Chondrocyte (in vitro differentiated cells): Measurements from ENCODE around the gene MON2. TPM values are rescaled to one million over a fixed set of nuclear protein-coding genes. Genes with fewer than 3 reads are reported as not detected.

Experiments
- DNase-seq: peaks from one replicate; pipeline ENCODE4 v3.0.0; 2021; ENCODE audit warnings: mixed read lengths, low spot score
- H3K27ac Mint-ChIP-seq: one replicate; pipeline ENCODE4 v1.8.0; 2021; ENCODE audit warnings: mild to moderate bottlenecking, moderate library complexity, mixed read lengths; ENCODE audit not compliant: unreplicated experiment
- H3K27me3 Mint-ChIP-seq: 2 replicates; pipeline ENCODE4 v1.8.0; 2021; ENCODE audit warnings: low read depth, mixed read lengths
- H3K36me3 Mint-ChIP-seq: 2 replicates; pipeline ENCODE4 v1.8.0; 2021; ENCODE audit warnings: low read depth, mixed read lengths
- H3K4me1 Mint-ChIP-seq: 2 replicates; pipeline ENCODE4 v1.8.0; 2021; ENCODE audit warnings: low read depth, mild to moderate bottlenecking, mixed read lengths
- H3K4me3 Mint-ChIP-seq: one replicate; pipeline ENCODE4 v1.8.0; 2021; ENCODE audit warnings: mild to moderate bottlenecking, moderate library complexity, mixed read lengths; ENCODE audit not compliant: unreplicated experiment
- H3K9me3 Mint-ChIP-seq: 2 replicates; pipeline ENCODE4 v1.8.0; 2021; ENCODE audit warnings: low read depth, mixed read lengths
- CTCF ChIP-seq: fragments of 200-600 bp; sonication (generic); IDR thresholded peaks from 2 replicates; pipeline ENCODE4 v1.5.0; 2021; ENCODE audit warnings: antibody characterized with exemption, mild to moderate bottlenecking, moderate library complexity
- total RNA-seq: library from RNA; stranded (reverse); gene quantifications from 3 replicates; pipeline ENCODE4 v1.2.1, GENCODE V29; 2021

MON2 gene
- total RNA-seq, 1 donor from 2014 or later: 47.2 TPM

- Mint-ChIP-seq H3K4me3 (no peak overlapping the region), H3K9me3 (no peaks in the 10 kb centered on the region), H3K36me3 (peaks cover 15% of the 10 kb centered on the region), H3K4me1 (peaks cover 39% of the 10 kb centered on the region), H3K27me3 (no peaks in the 10 kb centered on the region), H3K27ac (peak overlapping the region; percentile 17)
- DNase-seq: no peak
- TF ChIP-seq CTCF: no peak
These were observed 69.9 kb downstream of the MON2 start for GRCh38 chr12:62536546-62536945.

GRCh38 chr12:62537551-62537950 is 70.9 kb downstream of the MON2 start:
- Mint-ChIP-seq H3K4me1 (peaks cover 38% of the 10 kb centered on the region), H3K27ac (peak overlapping the region; percentile 87)

GRCh38 chr12:62540354-62540753 is 73.7 kb downstream of the MON2 start:
- no peak for DNase-seq
- no peak overlapping the region for H3K4me3 Mint-ChIP-seq
- peaks cover 17% of the 10 kb centered on the region for H3K36me3 Mint-ChIP-seq
- TF ChIP-seq CTCF: no peak
- peaks cover 25% of the 10 kb centered on the region for H3K4me1 Mint-ChIP-seq
- H3K9me3 Mint-ChIP-seq: no peaks in the 10 kb centered on the region
- no peak overlapping the region for H3K27ac Mint-ChIP-seq
- H3K27me3 Mint-ChIP-seq: no peaks in the 10 kb centered on the region

More at GRCh38 chr12:62537551-62537950, 70.9 kb downstream of the MON2 start:
- H3K27me3 Mint-ChIP-seq: no peaks in the 10 kb centered on the region
- no peak overlapping the region for H3K4me3 Mint-ChIP-seq
- DNase-seq: no peak
- no peaks in the 10 kb centered on the region for H3K9me3 Mint-ChIP-seq
- no peak for TF ChIP-seq CTCF
- H3K36me3 Mint-ChIP-seq: peaks cover 18% of the 10 kb centered on the region

GRCh38 chr12:62542814-62543213 is 76.2 kb downstream of the MON2 start:
- no peak for DNase-seq
- Mint-ChIP-seq H3K4me3 (no peak overlapping the region), H3K4me1 (peaks cover 18% of the 10 kb centered on the region), H3K9me3 (no peaks in the 10 kb centered on the region), H3K27ac (no peak overlapping the region), H3K27me3 (no peaks in the 10 kb centered on the region), H3K36me3 (peaks cover 21% of the 10 kb centered on the region)
- TF ChIP-seq CTCF: no peak

- peaks cover 26% of the 10 kb centered on the region for H3K36me3 Mint-ChIP-seq
- H3K4me1 Mint-ChIP-seq: peaks cover 13% of the 10 kb centered on the region
- DNase-seq: no peak
- no peaks in the 10 kb centered on the region for H3K9me3 Mint-ChIP-seq
- H3K27me3 Mint-ChIP-seq: no peaks in the 10 kb centered on the region
- TF ChIP-seq CTCF: no peak
- no peak overlapping the region for H3K4me3 Mint-ChIP-seq
- no peak overlapping the region for H3K27ac Mint-ChIP-seq
These were observed 76.7 kb downstream of the MON2 start for GRCh38 chr12:62543324-62543723.
